ENCODE results near the gene ROBO3. TPM values are rescaled to one million over a fixed set of nuclear protein-coding genes. Genes with fewer than 3 reads are reported as not detected.
A peak's percentile ranks its signal among the peaks of the same experiment; 100 is the strongest.

ROBO3 gene
- total RNA-seq, 1 donor, result 18.1 TPM

DNA sequence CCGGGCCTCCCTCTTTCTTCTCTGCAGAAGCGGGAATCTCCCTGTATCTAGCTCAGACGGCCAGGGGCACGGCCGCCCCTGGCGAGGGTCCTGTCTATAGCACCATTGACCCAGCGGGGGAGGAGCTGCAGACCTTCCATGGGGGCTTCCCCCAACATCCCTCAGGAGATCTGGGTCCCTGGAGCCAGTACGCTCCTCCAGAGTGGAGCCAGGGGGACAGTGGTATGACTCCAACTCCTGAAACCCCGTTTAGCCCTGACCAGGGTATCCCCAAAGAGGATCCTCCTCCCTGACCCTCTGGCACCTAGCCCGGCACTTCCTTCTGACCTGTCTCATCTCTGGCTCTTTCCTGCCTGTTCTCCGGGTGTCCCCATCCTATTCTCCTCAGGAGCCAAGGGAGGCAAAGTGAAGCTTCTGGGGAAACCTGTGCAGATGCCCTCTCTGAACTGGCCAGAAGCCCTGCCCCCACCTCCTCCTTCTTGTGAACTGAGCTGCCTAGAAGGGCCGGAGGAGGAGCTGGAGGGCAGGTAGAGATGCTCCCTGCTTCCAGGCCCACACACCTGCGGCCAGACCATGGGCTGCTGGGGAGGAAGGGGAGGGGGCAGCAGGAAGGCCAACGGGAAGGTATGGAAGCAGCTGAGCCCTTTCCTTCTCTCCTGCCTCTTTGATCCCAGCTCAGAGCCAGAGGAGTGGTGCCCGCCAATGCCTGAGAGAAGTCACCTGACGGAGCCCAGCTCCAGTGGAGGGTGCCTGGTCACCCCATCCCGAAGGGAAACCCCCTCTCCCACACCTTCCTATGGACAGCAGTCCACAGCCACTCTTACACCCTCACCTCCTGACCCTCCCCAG lies 12.9 kb downstream of the ROBO3 start:
- Histone ChIP-seq H3K4me2 (ENCODE audit: insufficient read depth, low read length) (no peak overlapping the region), H4K20me1 (ENCODE audit: insufficient read depth, low read length) (no peaks in the 10 kb centered on the region), H3K79me2 (ENCODE audit: insufficient read depth, low read length) (no peaks in the 10 kb centered on the region), H3K4me3 (ENCODE audit: insufficient read depth, low read length) (no peak overlapping the region), H3K9me3 (ENCODE audit: low read depth, low read length) (no peaks in the 10 kb centered on the region), H3K4me1 (ENCODE audit: insufficient read depth, low read length) (no peaks in the 10 kb centered on the region), H3K27ac (ENCODE audit: low read depth, low read length) (no peak overlapping the region), H3K27me3 (ENCODE audit: insufficient read depth, low read length) (peaks cover 9% of the 10 kb centered on the region), H3K36me3 (ENCODE audit: insufficient read depth, low read length) (no peaks in the 10 kb centered on the region), H2AFZ (ENCODE audit: low read length) (no peak overlapping the region)
- no peak for DNase-seq (ENCODE audit: insufficient read length, low spot score, missing footprints)
- no peak for TF ChIP-seq CTCF (IDR thresholded peaks at IDR 0.05; ENCODE audit: extremely low read depth, low read depth, low read length)

- H3K4me2 ChIP-seq (ENCODE audit: insufficient read depth, low read length), result no peak overlapping the region
- H3K36me3 ChIP-seq (ENCODE audit: insufficient read depth, low read length), result no peaks in the 10 kb centered on the region
- no peaks in the 10 kb centered on the region for H3K4me1 ChIP-seq (ENCODE audit: insufficient read depth, low read length)
- no peak overlapping the region for H2AFZ ChIP-seq (ENCODE audit: low read length)
- DNase-seq (ENCODE audit: insufficient read length, low spot score, missing footprints), result peak; percentile 22
- H3K9me3 ChIP-seq (ENCODE audit: low read depth, low read length), result no peaks in the 10 kb centered on the region
- no peak for TF ChIP-seq CTCF (IDR thresholded peaks at IDR 0.05; ENCODE audit: extremely low read depth, low read depth, low read length)
- H3K79me2 ChIP-seq (ENCODE audit: insufficient read depth, low read length), result no peaks in the 10 kb centered on the region
- no peaks in the 10 kb centered on the region for H4K20me1 ChIP-seq (ENCODE audit: insufficient read depth, low read length)
- peaks cover 2% of the 10 kb centered on the region for H3K27me3 ChIP-seq (ENCODE audit: insufficient read depth, low read length)
- H3K4me3 ChIP-seq (ENCODE audit: insufficient read depth, low read length), result no peak overlapping the region
- no peak overlapping the region for H3K27ac ChIP-seq (ENCODE audit: low read depth, low read length)
These were observed 13.7 kb downstream of the ROBO3 start for GRCh38 chr11:124878759-124879492.

- H2AFZ ChIP-seq (ENCODE audit: low read length), result no peak overlapping the region
These were observed 14.5 kb downstream of the ROBO3 start for GRCh38 chr11:124879493-124880289.

More at GRCh38 chr11:124879493-124880289, 14.5 kb downstream of the ROBO3 start:
- Histone ChIP-seq H3K36me3 (ENCODE audit: insufficient read depth, low read length) (no peaks in the 10 kb centered on the region), H3K79me2 (ENCODE audit: insufficient read depth, low read length) (no peaks in the 10 kb centered on the region), H4K20me1 (ENCODE audit: insufficient read depth, low read length) (no peaks in the 10 kb centered on the region), H3K4me3 (ENCODE audit: insufficient read depth, low read length) (no peak overlapping the region), H3K4me2 (ENCODE audit: insufficient read depth, low read length) (no peak overlapping the region), H3K27me3 (ENCODE audit: insufficient read depth, low read length) (no peaks in the 10 kb centered on the region), H3K27ac (ENCODE audit: low read depth, low read length) (no peak overlapping the region), H3K9me3 (ENCODE audit: low read depth, low read length) (no peaks in the 10 kb centered on the region), H3K4me1 (ENCODE audit: insufficient read depth, low read length) (no peaks in the 10 kb centered on the region)
- no peak for TF ChIP-seq CTCF (IDR thresholded peaks at IDR 0.05; ENCODE audit: extremely low read depth, low read depth, low read length)
- peak; percentile 79 for DNase-seq (ENCODE audit: insufficient read length, low spot score, missing footprints)
